GM23248 (cell line): ENCODE data around the gene HADHA.

Source experiments
- EZH2 ChIP-seq: fragments of 200-600 bp; sonication (generic); IDR thresholded peaks from 2 replicates; pipeline ENCODE4 v1.6.1; 2018; ENCODE audit warnings: antibody characterized with exemption, mild to moderate bottlenecking; ENCODE audit not compliant: insufficient read depth, poor library complexity, severe bottlenecking
- EZH2phosphoT487 ChIP-seq: fragments of 200-600 bp; sonication (generic); IDR thresholded peaks from 2 replicates; pipeline ENCODE4 v1.6.1; 2018; ENCODE audit warnings: antibody characterized with exemption, moderate library complexity, mild to moderate bottlenecking, low read depth; ENCODE audit not compliant: insufficient read depth

DNA sequence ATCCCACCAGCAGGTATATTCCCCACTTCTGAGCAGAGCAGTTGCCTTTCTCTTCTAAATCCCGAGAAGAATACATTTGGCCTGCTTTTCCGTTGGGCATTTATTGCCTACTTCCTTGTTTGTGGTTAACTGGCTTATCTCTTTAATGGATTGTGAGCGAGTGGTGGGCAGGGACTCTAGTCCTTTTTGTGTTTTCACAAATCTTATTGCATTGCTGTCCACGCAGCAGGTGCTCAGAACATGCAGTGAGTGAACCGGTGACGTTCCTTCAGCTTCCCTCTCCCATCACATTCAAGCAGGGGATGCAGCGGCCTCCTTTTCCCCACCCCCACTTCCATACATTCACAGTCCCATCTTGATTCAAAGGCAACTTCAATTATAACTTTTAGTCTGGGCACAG is 100.4 kb downstream of the HADHA start:
- TF ChIP-seq EZH2phosphoT487 (no peak), EZH2 (no peak)
